PC-9 (cell line): ENCODE results near the gene KCNH1. TPM values are rescaled to one million over a fixed set of nuclear protein-coding genes. Genes with fewer than 3 reads are reported as not detected.
A peak's percentile ranks its signal among the peaks of the same experiment; 100 is the strongest.
"Not testable (repeated sequence)": the region's sequence is repeated elsewhere in the genome, so short reads cannot be mapped to it uniquely, and the experiment has no call there.

Source experiments
- BruUV-seq: library from RNA; stranded (reverse); fragments of 400-500 nt; replicated peaks from 2 replicates; lab custom pipeline; 2021; lab: Mats Ljungman, UMichigan
- CTCF ChIA-PET: fragments of 300-600 bp; sonication (Branson Sonifier 250); formaldehyde crosslinking; loops from one replicate; lab custom pipeline; 2022; ENCODE audit warnings: antibody characterized with exemption; lab: Charles Lee
- POLR2A ChIA-PET: fragments of 300-600 bp; sonication (Branson Sonifier 250); formaldehyde crosslinking; loops from one replicate; lab custom pipeline; 2022; ENCODE audit warnings: antibody characterized with exemption; ENCODE audit not compliant: unreplicated experiment; lab: Charles Lee
- DNase-seq, 2 experiments: peaks; one replicate each; pipeline versions ENCODE4 v3.0.0 to v3.0.0-alpha.2; 2015 to 2022; ENCODE audit warnings: mixed read lengths in 1 of 2
- H2AFZ ChIP-seq: fragments of 200-600 bp; sonication (generic); 2 replicates; pipeline ENCODE4 v1.8.1; 2017; ENCODE audit warnings: antibody characterized with exemption
- H3F3A ChIP-seq: fragments of 200-600 bp; sonication (generic); 2 replicates; pipeline ENCODE4 v1.8.1; 2017; ENCODE audit warnings: antibody characterized with exemption, mild to moderate bottlenecking, low read depth; ENCODE audit not compliant: insufficient read depth
- H3K27ac ChIP-seq: fragments of 200-600 bp; sonication (generic); 2 replicates; pipeline ENCODE4 v1.6.1; 2016; ENCODE audit warnings: mixed run types
- H3K27me3 ChIP-seq: fragments of 200-600 bp; sonication (generic); 2 replicates; pipeline ENCODE4 v1.6.1; 2016; ENCODE audit warnings: low read depth, mixed run types; ENCODE audit not compliant: insufficient read depth
- H3K36me3 ChIP-seq: fragments of 200-600 bp; sonication (generic); 2 replicates; pipeline ENCODE4 v1.6.1; 2016; ENCODE audit warnings: low read depth, mixed run types
- H3K4me1 ChIP-seq: fragments of 200-600 bp; sonication (generic); replicated peaks from 2 replicates; pipeline ENCODE4 v1.6.1; 2016; ENCODE audit warnings: mixed run types; ENCODE audit not compliant: insufficient read depth
- H3K4me2 ChIP-seq: fragments of 200-600 bp; sonication (generic); 2 replicates; pipeline ENCODE4 v1.6.1; 2017; ENCODE audit warnings: mixed run types
- H3K4me3 ChIP-seq: fragments of 200-600 bp; sonication (generic); 2 replicates; pipeline ENCODE4 v1.6.1; 2016; ENCODE audit warnings: mixed run types
- H3K79me2 ChIP-seq: fragments of 200-600 bp; sonication (generic); 2 replicates; pipeline ENCODE4 v1.6.1; 2017; ENCODE audit warnings: low read depth, mixed run types
- H3K9me2 ChIP-seq: fragments of 200-600 bp; sonication (generic); 2 replicates; pipeline ENCODE4 v1.8.1; 2017; ENCODE audit warnings: mild to moderate bottlenecking; ENCODE audit not compliant: insufficient read depth
- H3K9me3 ChIP-seq: fragments of 200-600 bp; sonication (generic); 2 replicates; pipeline ENCODE4 v1.8.1; 2016; ENCODE audit warnings: low read depth; ENCODE audit not compliant: insufficient read depth
- H4K20me1 ChIP-seq: fragments of 200-600 bp; sonication (generic); 2 replicates; pipeline ENCODE4 v1.8.1; 2017; ENCODE audit not compliant: insufficient read depth
- EZH2 ChIP-seq: fragments of 200-600 bp; sonication (generic); IDR thresholded peaks from 2 replicates; pipeline ENCODE4 v1.8.0; 2017; ENCODE audit warnings: antibody characterized with exemption, low read depth
- intact Hi-C: fragments of 100-400 bp; cut with micrococcal nuclease; formaldehyde crosslinking; loops from one replicate; pipeline ENCODE4 v1.10.0; 2022; ENCODE audit not compliant: unreplicated experiment
- total RNA-seq: library from RNA; stranded (reverse); gene quantifications from 2 replicates; pipeline ENCODE4 v1.2.3, GENCODE V29; 2021
- TF ChIP-seq, protein P1 (sequence below): fragments of 200-600 bp; sonication (generic); conservative IDR thresholded peaks from 2 replicates; pipeline ENCODE4 v1.6.1; 2017; ENCODE audit warnings: mixed run types, antibody characterized with exemption, mild to moderate bottlenecking, moderate library complexity

The KCNH1 gene
- total RNA-seq, 1 experiment from 2014 or later, result not detected

DNA sequence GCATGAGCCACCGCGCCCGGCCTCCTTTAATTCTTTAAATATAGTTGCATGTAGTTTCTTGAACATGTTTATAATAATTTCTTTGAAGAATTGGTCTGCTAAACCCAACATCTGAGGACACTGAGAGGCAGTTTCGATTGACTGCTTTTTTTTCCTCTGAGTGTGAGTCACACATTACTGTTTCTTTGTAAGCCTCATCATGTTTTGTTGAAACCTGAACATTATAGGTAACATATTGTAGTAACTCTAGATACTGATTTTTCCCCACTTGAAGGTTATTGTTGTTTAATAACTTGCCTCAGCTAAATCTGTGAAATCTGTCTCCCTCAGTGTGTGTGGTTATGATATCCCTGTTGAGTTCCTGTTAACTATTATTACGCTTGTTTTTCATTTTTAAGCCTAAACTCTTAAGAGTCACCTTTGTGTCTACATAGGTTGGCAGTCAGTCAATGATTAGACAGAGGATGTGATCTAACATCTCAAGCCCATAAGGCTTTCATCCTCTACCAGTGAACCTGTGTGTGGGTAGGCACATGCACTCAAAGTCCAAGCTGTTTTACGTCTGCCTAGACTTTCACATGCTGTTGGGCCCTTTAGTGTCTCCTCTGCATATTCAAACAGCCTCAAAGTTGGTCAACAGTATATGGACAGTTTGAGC is 155.5 kb downstream of the KCNH1 start:
- H3K4me1 ChIP-seq, result no peaks in the 10 kb centered on the region
- no peaks in the 10 kb centered on the region for H4K20me1 ChIP-seq
- ChIA-PET CTCF (no interaction called here), POLR2A (no interaction called here)
- H3K9me3 ChIP-seq, result no peaks in the 10 kb centered on the region
- no peak for DNase-seq
- no peak overlapping the region for H3K4me2 ChIP-seq
- no peaks in the 10 kb centered on the region for H3F3A ChIP-seq
- H3K79me2 ChIP-seq, result no peaks in the 10 kb centered on the region
- no peaks in the 10 kb centered on the region for H3K27me3 ChIP-seq
- H3K36me3 ChIP-seq, result no peaks in the 10 kb centered on the region
- no peaks in the 10 kb centered on the region for H3K9me2 ChIP-seq
- intact Hi-C loops, result no loop called here
- BruUV-seq, result no TSS peak
- no peak overlapping the region for H3K4me3 ChIP-seq
- H2AFZ ChIP-seq, result no peak overlapping the region
- no peak for TF ChIP-seq EZH2
- TF ChIP-seq, protein P1, sequence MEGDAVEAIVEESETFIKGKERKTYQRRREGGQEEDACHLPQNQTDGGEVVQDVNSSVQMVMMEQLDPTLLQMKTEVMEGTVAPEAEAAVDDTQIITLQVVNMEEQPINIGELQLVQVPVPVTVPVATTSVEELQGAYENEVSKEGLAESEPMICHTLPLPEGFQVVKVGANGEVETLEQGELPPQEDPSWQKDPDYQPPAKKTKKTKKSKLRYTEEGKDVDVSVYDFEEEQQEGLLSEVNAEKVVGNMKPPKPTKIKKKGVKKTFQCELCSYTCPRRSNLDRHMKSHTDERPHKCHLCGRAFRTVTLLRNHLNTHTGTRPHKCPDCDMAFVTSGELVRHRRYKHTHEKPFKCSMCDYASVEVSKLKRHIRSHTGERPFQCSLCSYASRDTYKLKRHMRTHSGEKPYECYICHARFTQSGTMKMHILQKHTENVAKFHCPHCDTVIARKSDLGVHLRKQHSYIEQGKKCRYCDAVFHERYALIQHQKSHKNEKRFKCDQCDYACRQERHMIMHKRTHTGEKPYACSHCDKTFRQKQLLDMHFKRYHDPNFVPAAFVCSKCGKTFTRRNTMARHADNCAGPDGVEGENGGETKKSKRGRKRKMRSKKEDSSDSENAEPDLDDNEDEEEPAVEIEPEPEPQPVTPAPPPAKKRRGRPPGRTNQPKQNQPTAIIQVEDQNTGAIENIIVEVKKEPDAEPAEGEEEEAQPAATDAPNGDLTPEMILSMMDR, result no peak
- H3K27ac ChIP-seq, result no peak overlapping the region

DNA sequence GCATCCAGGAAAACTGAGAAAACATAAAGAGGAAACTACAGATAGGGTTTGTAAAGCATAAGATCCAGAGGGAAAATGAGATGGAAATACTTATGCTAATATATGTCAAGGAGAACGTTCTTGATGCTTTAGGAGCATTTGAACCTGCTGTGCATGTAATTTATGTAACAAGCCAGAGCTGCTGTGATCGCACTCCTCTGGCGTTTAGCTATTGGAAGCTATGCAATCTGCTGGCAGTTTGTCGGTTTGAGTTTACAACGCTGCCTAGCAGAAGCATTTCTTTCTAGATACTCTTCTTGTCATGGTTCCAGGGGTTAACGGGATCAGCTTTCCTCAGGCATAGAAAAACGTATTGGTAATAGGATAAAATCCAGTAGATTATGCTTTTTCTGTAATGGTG is 182.7 kb downstream of the KCNH1 start:
- Histone ChIP-seq H2AFZ (no peak overlapping the region), H3K9me2 (no peaks in the 10 kb centered on the region), H3K9me3 (no peaks in the 10 kb centered on the region), H3K36me3 (no peaks in the 10 kb centered on the region), H3K4me2 (no peak overlapping the region), H4K20me1 (no peaks in the 10 kb centered on the region), H3K4me3 (no peak overlapping the region), H3K27me3 (peaks cover 4% of the 10 kb centered on the region; the same call in 1 of the 2 replicates), H3K79me2 (no peaks in the 10 kb centered on the region), H3K4me1 (no peaks in the 10 kb centered on the region), H3K27ac (no peak overlapping the region), H3F3A (no peaks in the 10 kb centered on the region)
- no TSS peak for BruUV-seq
- DNase-seq, result no peak
- ChIA-PET CTCF (no interaction called here), POLR2A (no interaction called here)
- intact Hi-C loops, result loop anchor here (2.0 kb wide), 1 partner anchor 504 kb away; no protein-coding TSS in a partner anchor
- TF ChIP-seq, protein P1, result no peak
- TF ChIP-seq EZH2, result no peak

DNA sequence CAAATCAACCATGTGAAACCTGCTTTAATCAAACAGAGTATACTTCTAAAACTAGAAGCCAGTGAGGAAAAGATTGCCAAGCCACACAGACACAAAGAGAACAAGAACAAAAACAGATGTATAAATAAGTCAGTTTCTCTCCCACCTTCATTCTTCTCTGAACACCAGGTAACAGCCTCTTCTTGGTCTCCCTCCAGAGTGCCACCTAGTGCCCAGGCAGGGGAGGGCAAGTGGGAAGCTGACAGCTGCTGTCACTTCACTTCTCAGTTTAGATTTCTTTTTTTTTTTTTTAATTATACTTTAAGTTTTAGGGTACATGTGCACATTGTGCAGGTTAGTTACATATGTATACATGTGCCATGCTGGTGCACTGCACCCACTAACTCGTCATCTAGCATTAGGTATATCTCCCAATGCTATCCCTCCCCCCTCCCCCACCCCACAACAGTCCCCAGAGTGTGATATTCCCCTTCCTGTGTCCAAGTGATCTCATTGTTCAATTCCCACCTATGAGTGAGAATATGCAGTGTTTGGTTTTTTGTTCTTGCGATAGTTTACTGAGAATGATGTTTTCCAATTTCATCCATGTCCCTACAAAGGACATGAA is 183.9 kb downstream of the KCNH1 start:
- intact Hi-C loops, result loop anchor here (1.0 to 2.0 kb wide), 3 partner anchors 366 to 543 kb away; no protein-coding TSS in a partner anchor
- BruUV-seq, H3K36me3 ChIP-seq, H3K9me3 ChIP-seq, H3K4me2 ChIP-seq, H3K27ac ChIP-seq, H4K20me1 ChIP-seq, H2AFZ ChIP-seq, H3K4me3 ChIP-seq, H3K27me3 ChIP-seq, H3F3A ChIP-seq, H3K9me2 ChIP-seq, POLR2A ChIA-PET, H3K79me2 ChIP-seq, H3K4me1 ChIP-seq: not testable (repeated sequence)
- DNase-seq, result peak in 1 of 2 experiments; percentile 55
- CTCF ChIA-PET, result interaction anchor here (1.3 kb wide), 1 partner anchor 365 kb away, joined by 3 read pairs; no protein-coding TSS in a partner anchor
- TF ChIP-seq, protein P1, result peak; percentile 73
